ENCODE measurements around the gene MIAT. TPM values are rescaled to one million over a fixed set of nuclear protein-coding genes. Genes with fewer than 3 reads are reported as not detected.

MIAT gene
- total RNA-seq, 1 donor from 2014 or later, result 0.66 TPM

- intact Hi-C loops (cut with micrococcal nuclease), result no loop called here
- H3K36me3 ChIP-seq, result no peaks in the 10 kb centered on the region
- H3K4me3 ChIP-seq, result no peak within 1 kb of the TSS
- H3K27ac ChIP-seq (replicated peaks), result peak within 1 kb of the TSS; percentile 30
- peaks cover 25% of the 10 kb centered on the region for H3K4me1 ChIP-seq
- H3K9me3 ChIP-seq (replicated peaks), result no peaks in the 10 kb centered on the region
- DNase-seq, result peak; percentile 41
- H3K27me3 ChIP-seq (ENCODE audit: low read depth), result peaks cover 35% of the 10 kb centered on the region
- no peak for TF ChIP-seq CTCF (IDR thresholded peaks at IDR 0.05; ENCODE audit: borderline replicate concordance)
Observed at GRCh38 chr22:26617271-26618199, 39.9 kb upstream of the MIAT start, which contains the start of gene CRYBB1. Gene CRYBB1 (minus strand): TSS chr22:26618027. CDS start chr22:26616319, 1,708 bp downstream.

- intact Hi-C loops (cut with micrococcal nuclease), result no loop called here
- no peak for TF ChIP-seq CTCF (IDR thresholded peaks at IDR 0.05; ENCODE audit: borderline replicate concordance)
- peaks cover 25% of the 10 kb centered on the region for H3K4me1 ChIP-seq
- no peak overlapping the region for H3K4me3 ChIP-seq
- H3K9me3 ChIP-seq (replicated peaks), result no peaks in the 10 kb centered on the region
- no peak overlapping the region for H3K27ac ChIP-seq (replicated peaks)
- no peak for DNase-seq
- H3K36me3 ChIP-seq, result no peaks in the 10 kb centered on the region
- H3K27me3 ChIP-seq (ENCODE audit: low read depth), result peaks cover 27% of the 10 kb centered on the region
Observed at GRCh38 chr22:26618455-26618854, 38.9 kb upstream of the MIAT start.

- Histone ChIP-seq H3K36me3 (no peaks in the 10 kb centered on the region), H3K4me1 (peaks cover 22% of the 10 kb centered on the region), H3K9me3 (replicated peaks) (no peaks in the 10 kb centered on the region), H3K27me3 (ENCODE audit: low read depth) (peaks cover 17% of the 10 kb centered on the region), H3K4me3 (no peak overlapping the region), H3K27ac (replicated peaks) (peak overlapping the region; percentile 18)
- intact Hi-C loops (cut with micrococcal nuclease), result no loop called here
- no peak for TF ChIP-seq CTCF (IDR thresholded peaks at IDR 0.05; ENCODE audit: borderline replicate concordance)
- DNase-seq, result peak; percentile 39
Observed at GRCh38 chr22:26619510-26619909, 37.9 kb upstream of the MIAT start.

GRCh38 chr22:26620197-26620596, 37.2 kb upstream of the MIAT start:
- H3K27ac ChIP-seq (replicated peaks), result no peak overlapping the region
- H3K4me1 ChIP-seq, result peaks cover 22% of the 10 kb centered on the region
- H3K9me3 ChIP-seq (replicated peaks), result no peaks in the 10 kb centered on the region
- no peak overlapping the region for H3K4me3 ChIP-seq
- no peaks in the 10 kb centered on the region for H3K36me3 ChIP-seq
- intact Hi-C loops (cut with micrococcal nuclease), result no loop called here
- H3K27me3 ChIP-seq (ENCODE audit: low read depth), result peaks cover 11% of the 10 kb centered on the region
- no peak for TF ChIP-seq CTCF (IDR thresholded peaks at IDR 0.05; ENCODE audit: borderline replicate concordance)
- no peak for DNase-seq

- H3K36me3 ChIP-seq, result no peaks in the 10 kb centered on the region
- no peak for TF ChIP-seq CTCF (IDR thresholded peaks at IDR 0.05; ENCODE audit: borderline replicate concordance)
- H3K27ac ChIP-seq (replicated peaks), result no peak within 1 kb of the TSS
- intact Hi-C loops (cut with micrococcal nuclease), result no loop called here
- no peaks in the 10 kb centered on the region for H3K9me3 ChIP-seq (replicated peaks)
- DNase-seq, result no peak
- H3K4me3 ChIP-seq, result no peak within 1 kb of the TSS
- H3K4me1 ChIP-seq, result peaks cover 22% of the 10 kb centered on the region
- H3K27me3 ChIP-seq (ENCODE audit: low read depth), result no peaks in the 10 kb centered on the region
Observed at GRCh38 chr22:26621663-26622062, 35.7 kb upstream of the MIAT start, which contains the start of gene CRYBA4. Gene CRYBA4 (plus strand): TSS chr22:26621963. CDS start chr22:26622597, 634 bp downstream.

Measured in left ventricle myocardium inferior (tissue), 1 donor.